Effector memory CD4-positive, alpha-beta T cell (primary cell): Measurements from ENCODE around the gene ATG4D.
"Not testable (repeated sequence)": the region's sequence is repeated elsewhere in the genome, so short reads cannot be mapped to it uniquely, and the experiment has no call there.

Experiments
- DNase-seq, 3 donors: peaks; one replicate each; pipeline ENCODE4 v3.0.0-alpha.2; 2020
- H3K27ac ChIP-seq: 2 replicates; pipeline ENCODE4 v1.7.0; 2013; ENCODE audit warnings: mild to moderate bottlenecking, low read length, moderate library complexity; ENCODE audit not compliant: insufficient read depth, poor library complexity, severe bottlenecking
- H3K27me3 ChIP-seq: replicated peaks from 2 replicates; pipeline ENCODE4 v1.7.0; 2013; ENCODE audit warnings: mild to moderate bottlenecking, low read length; ENCODE audit not compliant: insufficient read depth, control insufficient read depth, poor library complexity, severe bottlenecking
- H3K36me3 ChIP-seq: 2 replicates; pipeline ENCODE4 v1.7.0; 2013; ENCODE audit warnings: mild to moderate bottlenecking, low read length, moderate library complexity; ENCODE audit not compliant: control insufficient read depth, insufficient read depth
- H3K4me1 ChIP-seq: 2 replicates; pipeline ENCODE4 v1.7.0; 2013; ENCODE audit warnings: low read length, mild to moderate bottlenecking; ENCODE audit not compliant: control insufficient read depth, insufficient read depth, poor library complexity, severe bottlenecking
- H3K4me3 ChIP-seq: 2 replicates; pipeline ENCODE4 v1.7.0; 2013; ENCODE audit warnings: low read length, low read depth, mild to moderate bottlenecking; ENCODE audit not compliant: insufficient read depth, poor library complexity, severe bottlenecking
- H3K9me3 ChIP-seq: 2 replicates; pipeline ENCODE4 v1.7.0; 2013; ENCODE audit warnings: mild to moderate bottlenecking, low read length, moderate library complexity; ENCODE audit not compliant: control insufficient read depth

ATG4D gene

GRCh38 chr19:10519421-10519820 lies 24.3 kb upstream of the ATG4D start:
- Histone ChIP-seq H3K27ac (no peak overlapping the region), H3K4me3 (no peak overlapping the region), H3K27me3 (peaks cover 36% of the 10 kb centered on the region), H3K4me1 (peaks cover 24% of the 10 kb centered on the region), H3K9me3 (no peaks in the 10 kb centered on the region), H3K36me3 (no peaks in the 10 kb centered on the region)
- no peak for DNase-seq

GRCh38 chr19:10520652-10521318 lies 22.9 kb upstream of the ATG4D start:
- no peak overlapping the region for H3K4me3 ChIP-seq
- H3K27ac ChIP-seq = no peak overlapping the region
- no peaks in the 10 kb centered on the region for H3K9me3 ChIP-seq
- DNase-seq = no peak
- peaks cover 28% of the 10 kb centered on the region for H3K27me3 ChIP-seq
- H3K36me3 ChIP-seq = no peaks in the 10 kb centered on the region
- peaks cover 21% of the 10 kb centered on the region for H3K4me1 ChIP-seq

GRCh38 chr19:10521461-10522171 lies 22.1 kb upstream of the ATG4D start:
- H3K27ac ChIP-seq = no peak overlapping the region
- no peak overlapping the region for H3K4me3 ChIP-seq
- H3K27me3 ChIP-seq = peaks cover 26% of the 10 kb centered on the region
- no peaks in the 10 kb centered on the region for H3K36me3 ChIP-seq
- no peaks in the 10 kb centered on the region for H3K9me3 ChIP-seq
- no peak for DNase-seq
- H3K4me1 ChIP-seq = peaks cover 21% of the 10 kb centered on the region

- no peaks in the 10 kb centered on the region for H3K36me3 ChIP-seq
- H3K27me3 ChIP-seq = peaks cover 11% of the 10 kb centered on the region
- H3K27ac ChIP-seq = no peak overlapping the region
- peaks cover 8% of the 10 kb centered on the region for H3K4me1 ChIP-seq
- DNase-seq = peak in 1 of 3 donors; percentile 32
- H3K9me3 ChIP-seq = no peaks in the 10 kb centered on the region
- H3K4me3 ChIP-seq = no peak overlapping the region
Measured at GRCh38 chr19:10523135-10523636, 20.5 kb upstream of the ATG4D start.

GRCh38 chr19:10525636-10526035 lies 18.1 kb upstream of the ATG4D start:
- H3K27me3 ChIP-seq = no peaks in the 10 kb centered on the region
- H3K27ac ChIP-seq = no peak overlapping the region
- DNase-seq = no peak
- H3K36me3 ChIP-seq = no peaks in the 10 kb centered on the region
- H3K4me1 ChIP-seq = no peaks in the 10 kb centered on the region
- H3K9me3 ChIP-seq = no peaks in the 10 kb centered on the region
- H3K4me3 ChIP-seq = no peak overlapping the region

- not testable (repeated sequence) for H3K27me3 ChIP-seq, H3K9me3 ChIP-seq, H3K27ac ChIP-seq, H3K36me3 ChIP-seq, H3K4me1 ChIP-seq, H3K4me3 ChIP-seq, DNase-seq
Measured at GRCh38 chr19:10526887-10527286, 16.8 kb upstream of the ATG4D start.

- H3K27me3 ChIP-seq = no peaks in the 10 kb centered on the region
- H3K4me3 ChIP-seq = no peak overlapping the region
- no peaks in the 10 kb centered on the region for H3K9me3 ChIP-seq
- no peaks in the 10 kb centered on the region for H3K4me1 ChIP-seq
- no peaks in the 10 kb centered on the region for H3K36me3 ChIP-seq
- DNase-seq = no peak
- no peak overlapping the region for H3K27ac ChIP-seq
Measured at GRCh38 chr19:10532457-10532856, 11.2 kb upstream of the ATG4D start.

GRCh38 chr19:10533646-10534386 lies 9.9 kb upstream of the ATG4D start:
- H3K27ac ChIP-seq = no peak overlapping the region
- DNase-seq = no peak
- H3K9me3 ChIP-seq = no peaks in the 10 kb centered on the region
- H3K27me3 ChIP-seq = no peaks in the 10 kb centered on the region
- H3K4me1 ChIP-seq = no peaks in the 10 kb centered on the region
- H3K4me3 ChIP-seq = no peak overlapping the region
- H3K36me3 ChIP-seq = no peaks in the 10 kb centered on the region

GRCh38 chr19:10535613-10536012 lies 8.1 kb upstream of the ATG4D start:
- no peaks in the 10 kb centered on the region for H3K36me3 ChIP-seq
- H3K27ac ChIP-seq = no peak overlapping the region
- H3K27me3 ChIP-seq = no peaks in the 10 kb centered on the region
- H3K9me3 ChIP-seq = no peaks in the 10 kb centered on the region
- no peaks in the 10 kb centered on the region for H3K4me1 ChIP-seq
- no peak overlapping the region for H3K4me3 ChIP-seq
- DNase-seq = no peak

- Histone ChIP-seq H3K36me3 (no peaks in the 10 kb centered on the region), H3K4me3 (no peak overlapping the region), H3K27me3 (no peaks in the 10 kb centered on the region), H3K27ac (no peak overlapping the region), H3K4me1 (no peaks in the 10 kb centered on the region), H3K9me3 (no peaks in the 10 kb centered on the region)
- no peak for DNase-seq
Measured at GRCh38 chr19:10537668-10538067, 6.0 kb upstream of the ATG4D start.
